Progenitor cell of endocrine pancreas (in vitro differentiated cells): ENCODE data around the gene ASIC1. TPM values are rescaled to one million over a fixed set of nuclear protein-coding genes. Genes with fewer than 3 reads are reported as not detected.

Experiments used
- DNase-seq: peaks from one replicate; pipeline ENCODE4 v3.0.0; 2021; ENCODE audit warnings: low spot score; ENCODE audit not compliant: unreplicated experiment
- H3K27ac Mint-ChIP-seq: 2 replicates; pipeline ENCODE4 v1.8.0; 2021; ENCODE audit warnings: mild to moderate bottlenecking, moderate library complexity, mixed read lengths
- H3K27me3 Mint-ChIP-seq: 2 replicates; pipeline ENCODE4 v1.8.0; 2021; ENCODE audit warnings: mixed read lengths
- H3K36me3 Mint-ChIP-seq: 2 replicates; pipeline ENCODE4 v1.8.0; 2022; ENCODE audit warnings: mixed read lengths; ENCODE audit not compliant: insufficient read depth
- H3K4me1 Mint-ChIP-seq: 2 replicates; pipeline ENCODE4 v1.8.0; 2021; ENCODE audit warnings: low read depth, mixed read lengths
- H3K4me3 Mint-ChIP-seq: 2 replicates; pipeline ENCODE4 v1.8.0; 2021; ENCODE audit warnings: low read depth, mild to moderate bottlenecking, moderate library complexity, mixed read lengths
- H3K9me3 Mint-ChIP-seq: 2 replicates; pipeline ENCODE4 v1.8.0; 2021; ENCODE audit warnings: low read depth, mixed read lengths
- CTCF ChIP-seq: fragments of 200-600 bp; sonication (generic); IDR thresholded peaks from one replicate; pipeline ENCODE4 v1.5.0; 2021; ENCODE audit warnings: antibody characterized with exemption, mild to moderate bottlenecking; ENCODE audit not compliant: unreplicated experiment
- total RNA-seq: library from RNA; stranded (reverse); gene quantifications from 2 replicates; pipeline ENCODE4 v1.2.1, GENCODE V29; 2021

ASIC1 gene
- total RNA-seq, 1 donor from 2014 or later = 5.2 TPM

DNA sequence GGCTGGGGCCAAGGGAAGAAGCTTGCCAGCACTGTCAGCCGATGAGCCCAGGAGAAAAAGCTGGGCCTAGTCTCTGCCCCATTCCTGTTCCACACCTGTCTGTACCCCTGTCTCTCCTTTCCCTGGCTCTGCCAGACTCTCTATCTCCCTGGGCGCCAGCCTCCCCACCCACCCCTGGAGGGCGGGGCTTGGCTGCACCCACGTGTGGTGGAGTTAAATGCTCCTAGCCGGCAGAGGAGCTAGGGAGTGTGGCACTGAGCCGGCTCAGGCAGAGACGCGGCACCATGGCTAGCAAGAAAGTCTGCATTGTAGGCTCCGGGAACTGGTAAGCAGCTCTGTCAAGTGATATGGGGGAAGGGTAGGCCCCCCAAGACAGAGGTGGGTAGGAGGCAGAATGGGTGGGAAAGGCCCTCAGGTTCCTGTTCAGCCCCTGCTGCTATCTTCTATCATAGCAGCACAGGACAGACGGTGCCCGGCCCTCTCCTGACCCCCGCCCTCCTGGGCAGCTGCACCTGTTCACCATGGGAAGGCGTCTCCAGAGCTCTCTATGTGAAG, 46.4 kb downstream of the ASIC1 start, which contains the start of gene GPD1:
Gene GPD1, plus strand, starts transcription at position 242 of the 555 bp plus-strand sequence. Its CDS starts 43 bp downstream, at position 285.
- H3K4me3 Mint-ChIP-seq = no peak within 1 kb of the TSS
- H3K4me1 Mint-ChIP-seq = peaks cover 18% of the 10 kb centered on the region
- H3K27me3 Mint-ChIP-seq = peaks cover 7% of the 10 kb centered on the region
- TF ChIP-seq CTCF = peak; percentile 14
- H3K9me3 Mint-ChIP-seq = no peaks in the 10 kb centered on the region
- DNase-seq = peak; percentile 37
- peak within 1 kb of the TSS; percentile 29 for H3K27ac Mint-ChIP-seq
- H3K36me3 Mint-ChIP-seq = peaks cover 9% of the 10 kb centered on the region

- Mint-ChIP-seq H3K4me3 (no peak overlapping the region), H3K27me3 (peaks cover 7% of the 10 kb centered on the region), H3K36me3 (peaks cover 5% of the 10 kb centered on the region), H3K4me1 (peaks cover 18% of the 10 kb centered on the region), H3K9me3 (no peaks in the 10 kb centered on the region), H3K27ac (peak overlapping the region; percentile 17)
- TF ChIP-seq CTCF = no peak
- no peak for DNase-seq
Observed at GRCh38 chr12:50104417-50105366, 47.3 kb downstream of the ASIC1 start.

GRCh38 chr12:50105913-50106450, 48.6 kb downstream of the ASIC1 start:
- no peak for TF ChIP-seq CTCF
- DNase-seq = no peak
- peaks cover 24% of the 10 kb centered on the region for H3K4me1 Mint-ChIP-seq
- H3K4me3 Mint-ChIP-seq = no peak overlapping the region
- H3K9me3 Mint-ChIP-seq = no peaks in the 10 kb centered on the region
- no peak overlapping the region for H3K27ac Mint-ChIP-seq
- peaks cover 1% of the 10 kb centered on the region for H3K36me3 Mint-ChIP-seq
- H3K27me3 Mint-ChIP-seq = peaks cover 7% of the 10 kb centered on the region

DNA sequence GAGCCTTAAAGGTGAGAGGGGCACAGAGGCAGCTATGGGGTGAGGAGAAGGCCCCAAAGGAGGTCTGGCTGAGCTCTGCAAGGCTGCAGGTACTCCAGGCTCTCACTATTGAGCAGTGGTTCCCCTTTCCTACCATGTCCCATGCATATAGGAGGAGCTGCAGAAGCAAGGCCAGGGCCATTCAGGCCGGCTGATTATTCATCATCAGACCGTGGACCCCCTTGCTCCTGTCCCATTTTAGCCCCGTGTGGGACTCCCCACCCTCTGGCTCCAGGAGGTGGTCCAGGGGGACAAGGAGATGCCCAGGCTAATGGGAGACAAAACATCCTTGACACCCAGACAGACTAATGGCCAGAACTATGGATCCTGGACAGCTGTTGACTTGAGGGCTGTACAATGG, 49.5 kb downstream of the ASIC1 start:
- H3K4me1 Mint-ChIP-seq = peaks cover 25% of the 10 kb centered on the region
- DNase-seq = no peak
- peaks cover 7% of the 10 kb centered on the region for H3K27me3 Mint-ChIP-seq
- no peaks in the 10 kb centered on the region for H3K9me3 Mint-ChIP-seq
- TF ChIP-seq CTCF = no peak
- no peak overlapping the region for H3K27ac Mint-ChIP-seq
- H3K4me3 Mint-ChIP-seq = no peak overlapping the region
- H3K36me3 Mint-ChIP-seq = no peaks in the 10 kb centered on the region
